Middle frontal gyrus (tissue), 1 donor: ENCODE results near the gene TTC33.
"Not testable (repeated sequence)": the region's sequence is repeated elsewhere in the genome, so short reads cannot be mapped to it uniquely, and the experiment has no call there.

Experiments
- DNase-seq: peaks from one replicate; pipeline ENCODE4 v3.0.0-alpha.2; 2015; ENCODE audit warnings: low spot score; ENCODE audit errors: extremely low spot score

Gene TTC33

GRCh38 chr5:40680741-40681362 lies 74.9 kb downstream of the TTC33 start:
- DNase-seq, result no peak

DNA sequence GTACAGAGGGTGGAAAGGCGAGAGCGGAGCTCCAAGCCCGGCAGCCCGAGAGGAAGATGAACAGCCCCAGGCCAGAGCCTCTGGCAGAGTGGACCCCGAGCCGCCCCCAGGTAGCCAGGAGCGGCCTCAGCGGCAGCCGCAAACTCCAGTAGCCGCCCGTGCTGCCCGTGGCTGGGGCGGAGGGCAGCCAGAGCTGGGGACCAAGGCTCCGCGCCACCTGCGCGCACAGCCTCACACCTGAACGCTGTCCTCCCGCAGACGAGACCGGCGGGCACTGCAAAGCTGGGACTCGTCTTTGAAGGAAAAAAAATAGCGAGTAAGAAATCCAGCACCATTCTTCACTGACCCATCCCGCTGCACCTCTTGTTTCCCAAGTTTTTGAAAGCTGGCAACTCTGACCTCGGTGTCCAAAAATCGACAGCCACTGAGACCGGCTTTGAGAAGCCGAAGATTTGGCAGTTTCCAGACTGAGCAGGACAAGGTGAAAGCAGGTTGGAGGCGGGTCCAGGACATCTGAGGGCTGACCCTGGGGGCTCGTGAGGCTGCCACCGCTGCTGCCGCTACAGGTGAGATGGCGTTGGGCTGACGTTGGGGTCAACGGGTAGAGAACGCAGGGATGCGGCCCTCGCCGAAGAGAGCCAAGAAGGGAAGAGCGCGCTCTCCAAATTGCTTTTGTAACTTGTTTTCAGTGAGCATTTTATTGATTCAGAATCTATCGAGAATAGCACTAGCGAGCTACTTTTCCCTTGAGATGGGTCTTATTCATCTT lies 75.7 kb downstream of the TTC33 start, which contains the start of gene PTGER4:
PTGER4 (plus strand) TSS at position 3 of the 769 bp plus-strand sequence. CDS start 1,079 bp downstream, outside the sequence.
- no peak for DNase-seq

- peak; percentile 33 for DNase-seq
These were observed 76.4 kb downstream of the TTC33 start for GRCh38 chr5:40679148-40679912.

DNA sequence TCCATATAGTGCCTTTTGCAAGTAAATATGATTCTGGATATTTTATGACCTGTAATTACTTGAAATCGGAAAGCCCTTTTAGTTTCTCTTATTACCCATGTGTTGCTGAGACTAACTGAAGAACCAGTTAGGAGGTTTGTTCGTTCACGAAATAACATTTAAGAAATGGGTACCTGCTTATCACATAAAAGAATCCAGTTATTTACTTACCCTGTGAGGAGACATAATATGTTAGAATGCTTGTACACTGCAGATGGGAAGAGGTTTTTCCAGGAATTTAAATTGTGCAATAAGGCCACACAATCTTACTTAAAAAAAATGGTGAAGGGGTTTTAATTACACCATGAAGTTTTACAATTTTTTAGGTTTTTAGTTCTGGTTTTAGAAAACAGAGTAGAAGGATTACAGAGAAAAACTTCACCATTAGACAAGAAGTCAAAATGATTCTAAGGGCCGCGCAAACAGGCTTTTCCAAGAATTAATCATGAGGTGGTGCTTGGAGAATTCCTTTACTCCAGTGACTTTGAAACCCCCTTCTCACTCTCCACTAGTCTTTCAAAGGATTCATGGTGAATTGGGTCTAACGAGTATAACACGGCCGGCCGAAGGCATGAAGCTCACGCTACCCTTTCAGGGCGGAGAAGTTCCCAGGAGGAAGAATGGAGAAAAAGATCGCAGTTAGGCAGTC lies 77.2 kb downstream of the TTC33 start:
- no peak for DNase-seq

DNA sequence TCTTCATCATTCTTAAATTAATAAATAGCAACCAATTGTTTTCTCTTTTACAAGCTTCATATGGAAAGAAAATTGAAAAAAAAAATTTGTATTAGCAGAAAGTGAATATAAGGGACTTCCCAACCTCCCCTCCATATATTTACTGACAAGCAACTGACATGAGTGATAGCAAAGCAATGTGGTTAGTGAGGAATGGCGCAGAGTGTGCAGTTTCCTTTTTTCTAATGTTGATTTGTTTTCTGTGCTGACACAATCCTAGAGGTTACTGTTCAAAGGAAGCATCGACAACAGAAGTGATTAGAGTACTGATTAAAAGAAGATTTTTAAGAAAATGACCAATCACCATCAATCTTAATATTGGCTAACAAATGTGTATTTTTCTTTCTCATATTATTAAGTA lies 77.7 kb downstream of the TTC33 start:
- no peak for DNase-seq

- no peak for DNase-seq
These were observed 78.3 kb downstream of the TTC33 start for GRCh38 chr5:40677456-40677855.

DNA sequence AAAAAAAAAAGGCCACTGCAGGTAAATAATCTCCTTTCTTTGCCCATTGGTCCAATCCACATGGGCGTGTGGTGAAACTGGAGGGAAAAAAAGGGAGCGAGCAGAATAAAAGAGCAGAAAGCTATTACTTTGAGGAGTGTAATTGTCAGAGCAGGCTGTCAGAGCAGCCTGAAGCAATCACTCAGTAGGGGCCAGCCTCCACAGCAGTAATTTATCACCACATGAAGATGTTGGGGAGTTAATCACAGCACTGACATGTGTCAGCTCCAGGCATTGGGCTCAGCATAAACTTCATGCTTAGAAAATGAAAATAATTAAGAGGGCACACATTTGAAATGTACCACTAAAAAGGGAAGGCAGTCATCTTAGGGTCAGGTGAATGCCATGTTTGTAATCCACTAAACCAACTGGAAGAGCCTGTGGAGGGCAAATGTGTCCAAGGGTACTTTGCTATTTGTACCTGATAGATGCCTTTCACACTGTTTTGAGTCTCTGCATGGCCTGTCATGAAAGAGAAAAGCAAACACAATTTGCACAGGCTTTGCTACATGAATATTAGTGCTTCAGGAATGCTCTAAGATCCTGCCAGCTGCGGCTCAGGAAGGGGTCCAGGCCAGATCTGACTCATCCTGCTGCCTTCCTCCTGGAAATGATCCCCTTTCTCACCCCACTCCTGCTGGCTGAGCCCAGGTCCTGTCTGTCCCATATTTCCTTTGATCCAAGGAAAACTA lies 79.0 kb downstream of the TTC33 start:
- no peak for DNase-seq

DNA sequence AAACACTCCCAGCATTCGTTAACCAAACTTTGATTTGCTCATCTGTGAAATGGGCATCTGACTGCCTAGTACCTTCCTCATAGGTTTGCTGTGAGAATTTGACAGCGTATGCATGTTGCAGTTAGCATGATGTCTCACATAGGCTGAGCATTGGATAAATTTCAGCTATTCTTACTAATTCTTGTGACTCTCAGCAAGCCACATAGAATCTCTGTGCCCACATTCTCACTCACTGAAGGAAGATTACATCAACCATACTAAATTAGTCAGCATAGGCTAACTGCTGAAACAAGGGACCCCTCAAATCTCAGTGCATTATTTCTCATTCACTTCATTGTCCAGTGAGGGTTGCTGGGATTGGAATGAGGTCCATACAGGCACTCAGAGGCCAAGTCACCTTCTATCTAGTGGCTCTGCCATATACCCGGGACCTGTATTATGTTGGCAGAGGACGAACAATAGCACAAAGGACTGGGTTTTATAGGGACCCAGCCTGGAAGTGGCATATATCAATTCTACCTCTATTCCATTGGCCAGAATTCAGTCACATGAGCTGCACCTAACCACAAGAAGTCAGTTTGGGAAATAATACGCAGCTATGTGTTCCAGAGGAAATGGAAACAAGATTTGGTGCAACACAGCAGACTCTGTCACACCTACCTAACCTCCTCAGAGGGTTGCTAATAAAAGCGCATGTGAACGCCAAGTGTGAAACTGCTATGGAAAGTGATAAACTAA lies 80.2 kb downstream of the TTC33 start:
- no peak for DNase-seq

GRCh38 chr5:40674661-40675235 lies 81.0 kb downstream of the TTC33 start:
- no peak for DNase-seq

- no peak for DNase-seq
These were observed 83.3 kb downstream of the TTC33 start for GRCh38 chr5:40672425-40672824.

- no peak for DNase-seq
These were observed 86.0 kb downstream of the TTC33 start for GRCh38 chr5:40669606-40670390.

GRCh38 chr5:40667161-40667663 lies 88.5 kb downstream of the TTC33 start:
- DNase-seq, result no peak

GRCh38 chr5:40666657-40667056 lies 89.1 kb downstream of the TTC33 start:
- no peak for DNase-seq

GRCh38 chr5:40665635-40666298 lies 90.0 kb downstream of the TTC33 start:
- DNase-seq, result no peak

DNA sequence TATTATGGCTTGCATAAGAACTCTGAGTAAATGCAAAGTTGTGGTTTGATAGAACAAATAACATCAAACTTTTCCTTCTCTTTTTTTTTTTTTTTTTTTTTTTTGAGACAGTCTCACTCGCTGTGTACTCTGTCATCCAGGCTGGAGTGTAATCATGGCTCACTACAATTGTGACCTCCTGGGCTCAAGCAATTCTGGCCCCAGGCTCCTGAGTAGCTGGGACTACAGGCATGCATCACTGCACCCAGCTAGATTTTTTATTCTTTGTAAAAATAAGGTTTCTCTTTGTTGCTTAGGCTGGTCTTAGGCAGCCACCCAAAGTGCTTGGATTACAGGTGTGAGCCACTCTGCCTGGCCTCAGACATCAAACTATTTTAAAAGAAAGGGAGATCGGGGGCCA lies 95.0 kb downstream of the TTC33 start:
- DNase-seq, result no peak

GRCh38 chr5:40656766-40657165 lies 99.0 kb downstream of the TTC33 start:
- DNase-seq, result no peak

DNA sequence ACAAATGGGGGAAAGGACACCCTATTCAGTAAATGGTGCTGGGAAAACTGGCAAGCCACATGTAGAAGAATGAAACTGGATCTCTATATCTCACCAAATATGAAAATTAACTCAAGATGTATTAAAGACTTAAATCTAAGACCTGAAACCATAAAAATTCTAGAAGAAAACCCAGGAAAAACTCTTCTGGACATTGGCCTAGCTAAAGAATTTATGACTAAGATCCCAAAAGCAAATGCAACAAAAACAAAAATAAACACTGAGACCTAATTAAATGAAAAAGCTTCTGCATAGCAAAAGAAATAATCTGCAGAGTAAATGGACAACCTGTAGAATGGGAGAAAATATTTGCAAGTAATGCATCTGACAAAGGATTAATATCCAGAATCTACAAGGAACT lies 99.7 kb downstream of the TTC33 start:
- DNase-seq, result not testable (repeated sequence)

DNA sequence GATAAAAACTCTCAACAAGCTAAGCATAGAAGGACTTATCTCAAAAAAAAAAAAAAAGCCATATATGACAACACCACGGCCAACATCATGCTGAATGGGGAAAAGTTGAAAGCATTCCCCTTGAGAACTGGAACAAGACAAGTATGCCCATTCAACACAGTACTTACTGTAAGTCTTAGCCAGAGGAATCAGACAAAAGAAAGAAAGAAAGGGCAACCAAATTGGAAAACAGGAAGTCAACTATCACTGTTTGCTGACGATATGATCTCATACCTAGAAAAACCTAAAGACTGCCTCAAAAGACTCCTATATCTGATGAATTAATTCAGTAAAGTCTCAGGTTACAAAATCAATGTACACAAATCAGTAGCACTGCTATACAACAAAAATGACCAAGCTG lies 100.6 kb downstream of the TTC33 start:
- no peak for DNase-seq
